ENCODE results near the gene C16orf74. TPM values are rescaled to one million over a fixed set of nuclear protein-coding genes. Genes with fewer than 3 reads are reported as not detected.

C16orf74 gene
- total RNA-seq, 8 experiments from 2014 or later: 0.23 to 3.3 (median 1.9) TPM

GRCh38 chr16:85667841-85668413 lies 83.0 kb downstream of the C16orf74 start:
- no peak overlapping the region for H3K4me3 ChIP-seq
- H3K27ac ChIP-seq: no peak overlapping the region
- 80 to 100% (median 100%) methylated on average over 1 to 5 of the region's 16 CpGs; no CpG with 5 or more reads in 2 of the 10 experiments for WGBS, 10 experiments
- in situ Hi-C loops (cut with MboI; ENCODE audit: low pct_unique_long_range_greater_than_20kb in 2 of 9, low sequenced_read_pairs in 9 of 9, unreplicated experiment in 9 of 9): no loop called here
- peaks cover 3 to 5% of the 10 kb centered on the region in 2 donors for H3K4me1 ChIP-seq (replicated peaks in 1 of 2)
- ATAC-seq (replicated peaks in 6 of 8): peak in 5 of 8 experiments; percentile 11 to 47 (median 19)

DNA sequence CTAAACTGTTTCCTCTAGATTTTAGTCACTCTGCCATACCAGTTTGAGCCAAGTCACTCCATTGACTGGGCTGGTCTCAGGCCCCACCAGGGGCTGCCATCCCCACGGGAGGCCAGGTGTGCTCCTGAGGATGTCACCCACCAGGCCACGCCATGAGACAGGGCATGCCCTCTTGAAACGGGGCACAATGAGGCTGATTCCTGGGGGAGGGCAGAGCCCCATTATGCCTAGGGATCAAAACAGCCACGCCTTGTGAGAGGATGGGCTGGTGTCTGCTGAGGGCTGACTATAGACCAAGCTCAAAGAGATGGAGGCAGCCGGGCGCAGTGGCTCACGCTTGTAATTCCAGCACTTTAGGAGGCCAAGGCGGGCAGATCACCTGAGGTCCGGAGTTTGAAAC lies 83.6 kb downstream of the C16orf74 start:
- in situ Hi-C loops (cut with MboI; ENCODE audit: low pct_unique_long_range_greater_than_20kb in 2 of 9, low sequenced_read_pairs in 9 of 9, unreplicated experiment in 9 of 9): no loop called here
- WGBS, 10 experiments: 80 to 100% (median 97%) methylated on average over 1 to 3 of the region's 9 CpGs; no CpG with 5 or more reads in 6 of the 10 experiments
- Histone ChIP-seq H3K4me1 (replicated peaks in 1 of 2) (peaks cover 9 to 11% of the 10 kb centered on the region in 2 donors), H3K27ac (no peak overlapping the region), H3K4me3 (no peak overlapping the region)
- ATAC-seq (replicated peaks in 6 of 8): no peak

DNA sequence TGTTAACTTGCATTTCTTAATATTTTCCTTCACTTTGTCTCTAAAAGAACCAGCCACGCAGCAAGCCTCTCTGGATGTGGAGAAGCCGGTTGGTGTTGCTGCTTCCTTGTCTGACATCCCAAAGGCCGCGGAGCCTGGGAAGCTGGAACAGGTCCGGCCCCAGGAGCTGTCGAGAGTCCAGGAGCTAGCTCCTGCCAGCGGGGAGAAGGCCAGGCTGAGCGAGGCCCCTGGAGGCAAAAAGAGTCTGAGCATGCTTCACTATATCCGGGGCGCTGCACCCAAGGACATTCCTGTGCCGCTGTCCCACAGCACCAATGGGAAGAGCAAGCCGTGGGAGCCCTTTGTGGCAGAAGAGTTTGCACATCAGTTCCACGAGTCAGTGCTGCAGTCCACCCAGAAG lies 85.0 kb downstream of the C16orf74 start:
- no peak overlapping the region for H3K4me3 ChIP-seq
- no peak overlapping the region for H3K27ac ChIP-seq
- 40 to 100% (median 94%) methylated on average over 1 to 9 of the region's 13 CpGs; no CpG with 5 or more reads in 3 of the 10 experiments for WGBS, 10 experiments
- in situ Hi-C loops (cut with MboI; ENCODE audit: low pct_unique_long_range_greater_than_20kb in 2 of 9, low sequenced_read_pairs in 9 of 9, unreplicated experiment in 9 of 9): no loop called here
- ATAC-seq (replicated peaks in 6 of 8): no peak
- H3K4me1 ChIP-seq (replicated peaks in 1 of 2): peaks cover 23 to 25% of the 10 kb centered on the region in 2 donors

DNA sequence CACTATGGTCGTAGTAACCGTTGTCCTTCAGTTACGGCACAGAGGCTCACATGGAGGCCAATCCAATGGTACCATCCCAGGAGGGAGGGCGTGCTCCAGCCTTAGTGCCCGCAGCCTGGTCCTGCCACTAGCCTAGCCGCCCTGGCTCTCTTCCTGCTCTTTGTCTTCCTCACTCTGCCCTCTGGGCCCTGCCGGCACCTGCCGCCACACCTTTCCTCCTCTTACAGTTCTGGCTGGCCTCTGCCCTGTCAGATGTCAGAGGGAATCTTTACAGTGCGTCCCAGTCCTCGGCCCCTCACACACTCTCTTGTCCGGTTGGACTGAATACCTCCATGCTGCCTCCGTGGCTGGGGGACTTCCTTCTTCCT lies 85.5 kb downstream of the C16orf74 start:
- in situ Hi-C loops (cut with MboI; ENCODE audit: low pct_unique_long_range_greater_than_20kb in 2 of 9, low sequenced_read_pairs in 9 of 9, unreplicated experiment in 9 of 9): no loop called here
- Histone ChIP-seq H3K27ac (no peak overlapping the region), H3K4me1 (replicated peaks in 1 of 2) (peaks cover 24 to 29% of the 10 kb centered on the region in 2 donors), H3K4me3 (no peak overlapping the region)
- ATAC-seq (replicated peaks in 6 of 8): no peak
- WGBS, 10 experiments: 92 to 100% (median 95%) methylated on average over 3 to 7 of the region's 12 CpGs; no CpG with 5 or more reads in 4 of the 10 experiments

GRCh38 chr16:85664580-85665372 lies 86.1 kb downstream of the C16orf74 start:
- no peak for ATAC-seq (replicated peaks in 6 of 8)
- H3K27ac ChIP-seq: no peak overlapping the region
- 95 to 100% (median 96%) methylated on average over 1 to 15 of the region's 27 CpGs; no CpG with 5 or more reads in 1 of the 10 experiments for WGBS, 10 experiments
- no peak overlapping the region for H3K4me3 ChIP-seq
- peaks cover 29 to 31% of the 10 kb centered on the region in 2 donors for H3K4me1 ChIP-seq (replicated peaks in 1 of 2)
- in situ Hi-C loops (cut with MboI; ENCODE audit: low pct_unique_long_range_greater_than_20kb in 2 of 9, low sequenced_read_pairs in 9 of 9, unreplicated experiment in 9 of 9): no loop called here

DNA sequence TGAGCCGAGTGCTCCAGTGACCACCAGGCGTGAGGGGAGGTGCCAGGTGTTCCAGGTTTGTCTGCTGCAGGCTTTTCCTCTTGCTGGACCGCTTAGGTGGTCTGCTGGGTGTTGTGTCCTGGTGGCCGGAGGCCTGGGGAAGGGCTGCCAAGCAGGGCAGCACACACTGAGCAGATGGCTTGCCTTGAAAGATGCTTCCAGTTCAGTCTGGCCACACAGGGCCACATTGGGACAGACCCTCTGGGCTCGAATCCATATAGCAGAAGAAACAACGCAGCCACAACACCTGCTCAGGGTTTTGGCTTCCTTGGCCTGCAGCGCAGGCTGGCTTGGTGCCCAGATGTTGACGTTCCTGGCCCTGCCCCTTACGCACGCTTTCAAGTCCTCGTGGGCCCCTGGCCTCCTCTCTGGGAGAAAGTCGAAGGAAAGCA lies 87.0 kb downstream of the C16orf74 start:
- in situ Hi-C loops (cut with MboI; ENCODE audit: low pct_unique_long_range_greater_than_20kb in 2 of 9, low sequenced_read_pairs in 9 of 9, unreplicated experiment in 9 of 9): no loop called here
- 93 to 100% (median 100%) methylated on average over 2 to 8 of the region's 12 CpGs; no CpG with 5 or more reads in 5 of the 10 experiments for WGBS, 10 experiments
- Histone ChIP-seq H3K4me1 (replicated peaks in 1 of 2) (peaks cover 29 to 31% of the 10 kb centered on the region in 2 donors), H3K4me3 (no peak overlapping the region), H3K27ac (no peak overlapping the region)
- no peak for ATAC-seq (replicated peaks in 6 of 8)

DNA sequence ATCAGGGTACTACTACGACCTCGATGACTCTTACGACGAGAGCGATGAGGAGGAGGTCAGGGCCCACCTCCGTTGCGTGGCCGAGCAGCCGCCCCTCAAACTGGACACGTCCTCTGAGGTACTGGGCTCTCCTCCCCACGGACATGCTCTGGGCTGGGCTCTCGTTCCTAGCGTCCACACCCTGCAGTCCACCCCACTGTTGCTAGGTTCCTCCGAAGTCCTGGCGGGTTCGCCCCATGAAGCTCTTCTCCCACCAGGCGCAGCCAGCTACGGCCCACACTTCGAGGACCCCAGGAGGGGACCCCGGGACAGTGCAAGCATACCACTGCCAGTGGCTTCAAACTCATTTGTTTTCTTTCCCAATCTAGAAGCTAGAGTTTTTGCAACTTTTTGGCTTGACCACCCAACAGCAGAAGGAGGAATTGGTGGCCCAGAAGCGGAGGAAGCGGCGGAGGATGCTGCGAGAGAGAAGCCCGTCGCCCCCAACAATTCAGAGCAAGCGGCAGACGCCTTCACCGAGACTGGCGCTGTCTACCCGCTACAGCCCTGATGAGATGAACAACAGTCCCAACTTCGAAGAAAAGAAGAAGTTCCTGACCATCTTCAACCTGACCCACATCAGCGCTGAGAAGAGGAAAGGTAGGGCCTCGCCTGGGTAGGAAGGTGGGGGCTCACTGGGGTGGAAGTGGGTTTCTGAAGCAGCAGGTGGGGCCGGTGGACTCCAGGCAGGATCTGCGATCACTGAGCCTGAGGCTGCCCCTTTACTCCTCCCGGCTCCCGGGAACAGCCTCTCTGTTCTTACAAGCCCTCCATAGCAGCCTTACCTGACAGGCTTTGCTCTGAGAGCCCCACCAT lies 87.7 kb downstream of the C16orf74 start:
- peak overlapping the region; percentile 73 to 76 for H3K27ac ChIP-seq
- H3K4me1 ChIP-seq (replicated peaks in 1 of 2): peaks cover 29 to 31% of the 10 kb centered on the region in 2 donors
- in situ Hi-C loops (cut with MboI; ENCODE audit: low pct_unique_long_range_greater_than_20kb in 2 of 9, low sequenced_read_pairs in 9 of 9, unreplicated experiment in 9 of 9): no loop called here
- no peak for ATAC-seq (replicated peaks in 6 of 8)
- 88 to 100% (median 94%) methylated on average over 4 to 20 of the region's 38 CpGs; no CpG with 5 or more reads in 3 of the 10 experiments for WGBS, 10 experiments
- H3K4me3 ChIP-seq: no peak overlapping the region

GRCh38 chr16:85662482-85662812 lies 88.4 kb downstream of the C16orf74 start:
- Histone ChIP-seq H3K4me1 (replicated peaks in 1 of 2) (peaks cover 29 to 31% of the 10 kb centered on the region in 2 donors), H3K4me3 (no peak overlapping the region), H3K27ac (peak overlapping the region; percentile 73 to 76)
- 0 to 63% (median 0%) methylated on average over 1 to 2 of the region's 3 CpGs; no CpG with 5 or more reads in 7 of the 10 experiments for WGBS, 10 experiments
- in situ Hi-C loops (cut with MboI; ENCODE audit: low pct_unique_long_range_greater_than_20kb in 2 of 9, low sequenced_read_pairs in 9 of 9, unreplicated experiment in 9 of 9): no loop called here
- peak in 5 of 8 experiments; percentile 74 to 95 (median 86) for ATAC-seq (replicated peaks in 6 of 8)

DNA sequence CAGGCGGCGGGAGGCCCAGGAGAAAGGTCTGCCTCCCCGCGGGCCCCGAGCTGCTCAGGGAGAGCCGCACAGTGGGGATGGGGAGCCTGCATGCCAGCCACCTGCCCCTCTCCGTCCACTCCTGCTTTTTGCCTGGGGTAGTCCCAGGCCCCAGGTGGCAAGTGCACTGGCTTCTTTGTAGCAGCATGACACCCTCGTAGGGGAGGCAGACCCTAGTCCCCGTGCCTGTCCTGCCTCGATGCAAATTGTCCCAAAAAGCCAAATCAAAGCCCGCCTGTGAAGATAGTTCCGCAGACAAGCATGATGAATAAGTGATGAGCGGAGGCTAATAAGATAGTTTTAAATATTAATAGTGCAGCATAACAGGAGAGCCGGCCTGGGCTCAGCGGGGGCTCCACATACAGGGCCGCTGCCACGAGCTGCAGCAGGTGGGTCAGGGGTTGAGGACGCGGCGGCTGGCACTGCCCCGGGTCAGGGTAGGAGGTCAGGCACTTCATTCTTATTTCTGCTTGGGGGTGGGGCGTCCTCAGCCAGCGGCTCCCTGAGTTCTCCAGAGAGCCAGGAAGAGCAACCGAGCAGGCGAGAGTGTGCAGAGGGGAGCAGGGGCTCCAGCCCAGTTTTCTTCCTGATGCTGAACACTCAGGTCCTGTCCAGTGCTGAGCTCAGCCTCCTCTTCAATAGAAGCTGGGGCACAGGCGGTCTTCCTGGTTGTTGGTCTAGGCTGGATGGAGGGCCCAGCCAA lies 89.0 kb downstream of the C16orf74 start:
- in situ Hi-C loops (cut with MboI; ENCODE audit: low pct_unique_long_range_greater_than_20kb in 2 of 9, low sequenced_read_pairs in 9 of 9, unreplicated experiment in 9 of 9): no loop called here
- peak in 2 of 8 experiments; percentile 9 to 13 for ATAC-seq (replicated peaks in 6 of 8)
- Histone ChIP-seq H3K27ac (peak overlapping the region; percentile 73 to 76), H3K4me1 (replicated peaks in 1 of 2) (peaks cover 29 to 31% of the 10 kb centered on the region in 2 donors), H3K4me3 (no peak overlapping the region)
- WGBS, 10 experiments: 11 to 93% (median 47%) methylated on average over 1 to 6 of the region's 26 CpGs; no CpG with 5 or more reads in 5 of the 10 experiments

DNA sequence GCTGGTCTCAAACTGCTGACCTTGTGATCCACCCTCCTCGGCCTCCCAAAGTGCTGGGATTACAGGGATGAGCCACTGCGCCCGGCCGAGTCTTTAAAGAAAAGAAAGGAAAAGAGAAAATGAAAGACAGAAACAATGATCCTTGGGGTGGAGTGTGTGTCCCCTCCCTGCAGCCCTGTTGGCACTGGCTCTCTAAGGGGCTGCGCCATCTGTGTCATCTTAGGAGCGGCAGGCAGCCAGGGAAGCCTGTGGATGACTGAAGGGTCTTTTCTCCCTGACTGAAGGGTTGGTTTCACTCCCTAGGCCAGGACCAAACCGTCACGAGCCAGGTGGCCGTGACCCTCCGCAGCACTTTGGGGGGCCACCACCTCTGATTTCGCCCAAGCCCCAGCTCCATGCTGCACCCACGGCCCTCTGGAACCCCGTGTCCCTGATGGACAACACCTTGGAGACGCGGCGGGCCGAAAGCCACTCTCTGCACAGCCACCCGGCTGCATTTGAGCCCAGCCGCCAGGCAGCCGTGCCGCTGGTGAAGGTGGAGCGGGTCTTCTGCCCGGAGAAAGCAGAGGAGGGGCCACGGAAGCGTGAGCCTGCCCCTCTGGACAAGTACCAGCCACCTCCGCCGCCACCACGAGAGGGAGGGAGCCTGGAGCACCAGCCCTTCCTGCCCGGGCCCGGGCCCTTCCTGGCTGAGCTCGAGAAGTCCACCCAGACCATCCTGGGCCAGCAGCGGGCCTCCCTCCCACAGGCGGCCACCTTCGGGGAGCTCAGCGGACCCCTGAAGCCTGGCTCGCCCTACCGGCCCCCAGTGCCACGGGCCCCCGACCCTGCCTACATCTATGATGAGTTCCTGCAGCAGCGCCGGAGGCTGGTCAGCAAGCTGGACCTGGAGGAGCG lies 89.8 kb downstream of the C16orf74 start:
- Histone ChIP-seq H3K4me3 (no peak overlapping the region), H3K27ac (peak overlapping the region; percentile 73 to 76), H3K4me1 (replicated peaks in 1 of 2) (peaks cover 29 to 31% of the 10 kb centered on the region in 2 donors)
- ATAC-seq (replicated peaks in 6 of 8): peak in 2 of 8 experiments; percentile 13 to 20
- WGBS, 10 experiments: 76 to 100% (median 85%) methylated on average over 1 to 10 of the region's 42 CpGs; no CpG with 5 or more reads in 4 of the 10 experiments
- in situ Hi-C loops (cut with MboI; ENCODE audit: low pct_unique_long_range_greater_than_20kb in 2 of 9, low sequenced_read_pairs in 9 of 9, unreplicated experiment in 9 of 9): no loop called here

DNA sequence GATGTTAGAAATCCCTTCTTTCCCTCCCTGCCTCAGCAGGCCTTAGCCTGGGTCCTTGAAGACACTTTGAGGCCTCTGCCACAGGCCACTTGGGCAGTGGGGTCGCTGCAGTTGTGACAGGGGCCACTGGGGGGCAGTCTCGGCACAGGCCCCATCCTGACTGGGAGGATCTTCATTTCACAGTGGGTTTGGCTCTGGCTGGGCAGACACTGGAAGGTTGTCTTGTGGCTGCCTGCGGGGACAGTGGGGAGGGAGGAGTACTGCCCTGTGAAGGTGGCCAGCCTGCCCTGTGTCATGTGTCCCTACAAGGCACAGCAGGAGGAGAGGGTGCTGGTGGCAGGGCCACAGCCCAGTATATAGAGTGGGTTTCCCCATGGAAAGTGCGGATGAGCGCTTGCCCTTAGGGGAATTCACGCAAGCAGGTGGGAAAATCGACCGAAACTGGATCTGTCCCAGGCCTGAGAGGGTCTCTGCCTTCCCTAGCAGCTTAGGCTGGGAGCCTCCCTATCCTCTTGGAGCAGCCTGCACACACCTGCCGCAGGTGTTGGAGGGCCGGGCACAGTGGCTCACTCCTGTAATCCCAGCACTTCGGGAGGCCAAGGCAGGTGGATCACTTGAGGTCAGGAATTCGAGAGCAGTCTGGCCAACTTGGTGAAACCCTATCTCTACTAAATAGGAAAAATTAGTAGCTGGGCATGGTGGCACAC lies 90.9 kb downstream of the C16orf74 start:
- no peak overlapping the region for H3K27ac ChIP-seq
- peaks cover 29 to 31% of the 10 kb centered on the region in 2 donors for H3K4me1 ChIP-seq (replicated peaks in 1 of 2)
- ATAC-seq (replicated peaks in 6 of 8): peak; percentile 21 to 96 (median 46)
- WGBS, 10 experiments: 0 to 100% (median 80%) methylated on average over 1 to 6 of the region's 12 CpGs; no CpG with 5 or more reads in 3 of the 10 experiments
- in situ Hi-C loops (cut with MboI; ENCODE audit: low pct_unique_long_range_greater_than_20kb in 2 of 9, low sequenced_read_pairs in 9 of 9, unreplicated experiment in 9 of 9): no loop called here
- no peak overlapping the region for H3K4me3 ChIP-seq
